IPS-18a (cell line): ENCODE results near the gene CYB5RL.
"Not testable (repeated sequence)": the region's sequence is repeated elsewhere in the genome, so short reads cannot be mapped to it uniquely, and the experiment has no call there.

Experiments
- H3K27ac ChIP-seq: one replicate; pipeline ENCODE4 v1.5.1; 2013; ENCODE audit warnings: low read length
- H3K27me3 ChIP-seq: one replicate; pipeline ENCODE4 v1.6.1; 2013; ENCODE audit warnings: mild to moderate bottlenecking, low read length; ENCODE audit not compliant: control insufficient read depth, insufficient read depth
- H3K36me3 ChIP-seq: one replicate; pipeline ENCODE4 v1.6.1; 2013; ENCODE audit warnings: low read depth, low read length; ENCODE audit not compliant: control insufficient read depth
- H3K4me1 ChIP-seq: one replicate; pipeline ENCODE4 v1.6.1; 2013; ENCODE audit warnings: low read depth, low read length; ENCODE audit not compliant: control insufficient read depth
- H3K4me3 ChIP-seq: one replicate; pipeline ENCODE4 v1.5.1; 2013; ENCODE audit warnings: low read length
- H3K9ac ChIP-seq: one replicate; pipeline ENCODE4 v1.6.1; 2013; ENCODE audit warnings: mild to moderate bottlenecking, low read length, moderate library complexity
- H3K9me3 ChIP-seq: one replicate; pipeline ENCODE4 v1.6.1; 2013; ENCODE audit warnings: low read depth, low read length; ENCODE audit not compliant: control insufficient read depth

Gene CYB5RL

GRCh38 chr1:54207896-54208295 lies 8.1 kb upstream of the CYB5RL start:
- H3K27me3 ChIP-seq, H3K9me3 ChIP-seq, H3K27ac ChIP-seq, H3K9ac ChIP-seq, H3K4me3 ChIP-seq, H3K4me1 ChIP-seq: not testable (repeated sequence)
- H3K36me3 ChIP-seq: peaks cover 69% of the 10 kb centered on the region

- Histone ChIP-seq H3K4me3 (no peak overlapping the region), H3K27ac (no peak overlapping the region), H3K27me3 (no peaks in the 10 kb centered on the region), H3K9me3 (no peaks in the 10 kb centered on the region), H3K36me3 (peaks cover 67% of the 10 kb centered on the region), H3K4me1 (no peaks in the 10 kb centered on the region), H3K9ac (no peak overlapping the region)
Measured at GRCh38 chr1:54207287-54207686, 7.5 kb upstream of the CYB5RL start.

GRCh38 chr1:54204199-54204598 lies 4.4 kb upstream of the CYB5RL start:
- Histone ChIP-seq H3K27me3 (peaks cover under 1% of the 10 kb centered on the region), H3K36me3 (peaks cover 40% of the 10 kb centered on the region), H3K4me1 (peaks cover 4% of the 10 kb centered on the region)

GRCh38 chr1:54200519-54200997 lies 728 bp upstream of the CYB5RL start:
- Histone ChIP-seq H3K27me3 (peaks cover 6% of the 10 kb centered on the region), H3K4me3 (peak overlapping the region; percentile 95), H3K4me1 (peaks cover 6% of the 10 kb centered on the region), H3K9ac (peak overlapping the region; percentile 94), H3K9me3 (no peaks in the 10 kb centered on the region), H3K27ac (no peak overlapping the region), H3K36me3 (peaks cover 19% of the 10 kb centered on the region)

More at GRCh38 chr1:54204199-54204598, 4.4 kb upstream of the CYB5RL start:
- no peak overlapping the region for H3K27ac ChIP-seq
- no peaks in the 10 kb centered on the region for H3K9me3 ChIP-seq
- H3K4me3 ChIP-seq: no peak overlapping the region
- H3K9ac ChIP-seq: no peak overlapping the region

GRCh38 chr1:54199151-54199764 lies 572 bp downstream of the CYB5RL start:
- peak overlapping the region; percentile 94 for H3K9ac ChIP-seq
- no peak overlapping the region for H3K27ac ChIP-seq
- H3K9me3 ChIP-seq: no peaks in the 10 kb centered on the region
- H3K36me3 ChIP-seq: peaks cover 12% of the 10 kb centered on the region
- peaks cover 6% of the 10 kb centered on the region for H3K27me3 ChIP-seq
- H3K4me3 ChIP-seq: peak overlapping the region; percentile 95
- H3K4me1 ChIP-seq: peaks cover 6% of the 10 kb centered on the region

- Histone ChIP-seq H3K27me3 (no peaks in the 10 kb centered on the region), H3K9me3 (no peaks in the 10 kb centered on the region), H3K9ac (no peak overlapping the region), H3K4me1 (no peaks in the 10 kb centered on the region), H3K36me3 (peaks cover 13% of the 10 kb centered on the region), H3K4me3 (no peak overlapping the region), H3K27ac (no peak overlapping the region)
Measured at GRCh38 chr1:54193453-54193852, 6.4 kb downstream of the CYB5RL start.

- no peak overlapping the region for H3K9ac ChIP-seq
- peaks cover 13% of the 10 kb centered on the region for H3K36me3 ChIP-seq
- H3K4me1 ChIP-seq: no peaks in the 10 kb centered on the region
- no peak overlapping the region for H3K27ac ChIP-seq
- H3K9me3 ChIP-seq: no peaks in the 10 kb centered on the region
- no peaks in the 10 kb centered on the region for H3K27me3 ChIP-seq
- no peak overlapping the region for H3K4me3 ChIP-seq
Measured at GRCh38 chr1:54191525-54191924, 8.3 kb downstream of the CYB5RL start.

GRCh38 chr1:54190526-54190925 lies 9.3 kb downstream of the CYB5RL start:
- Histone ChIP-seq H3K27ac (no peak overlapping the region), H3K4me1 (no peaks in the 10 kb centered on the region)

GRCh38 chr1:54188291-54188690 lies 11.5 kb downstream of the CYB5RL start:
- Histone ChIP-seq H3K9ac (no peak overlapping the region), H3K4me3 (no peak overlapping the region), H3K36me3 (peaks cover 5% of the 10 kb centered on the region), H3K27me3 (no peaks in the 10 kb centered on the region), H3K27ac (no peak overlapping the region), H3K4me1 (no peaks in the 10 kb centered on the region), H3K9me3 (no peaks in the 10 kb centered on the region)

More at GRCh38 chr1:54190526-54190925, 9.3 kb downstream of the CYB5RL start:
- Histone ChIP-seq H3K9me3 (no peaks in the 10 kb centered on the region), H3K36me3 (peaks cover 9% of the 10 kb centered on the region), H3K4me3 (no peak overlapping the region), H3K27me3 (no peaks in the 10 kb centered on the region), H3K9ac (no peak overlapping the region)

GRCh38 chr1:54186056-54186455 lies 13.8 kb downstream of the CYB5RL start:
- H3K4me1 ChIP-seq: no peaks in the 10 kb centered on the region
- H3K36me3 ChIP-seq: peaks cover 3% of the 10 kb centered on the region
- H3K27ac ChIP-seq: no peak overlapping the region
- H3K4me3 ChIP-seq: no peak overlapping the region
- H3K27me3 ChIP-seq: no peaks in the 10 kb centered on the region
- no peaks in the 10 kb centered on the region for H3K9me3 ChIP-seq
- H3K9ac ChIP-seq: no peak overlapping the region

- Histone ChIP-seq H3K27ac (no peak overlapping the region), H3K36me3 (no peaks in the 10 kb centered on the region), H3K4me1 (no peaks in the 10 kb centered on the region), H3K27me3 (no peaks in the 10 kb centered on the region), H3K9ac (no peak overlapping the region), H3K9me3 (no peaks in the 10 kb centered on the region), H3K4me3 (no peak overlapping the region)
Measured at GRCh38 chr1:54180701-54181360, 19.0 kb downstream of the CYB5RL start.
